ENCODE data around the gene PUM1.
"Not testable (repeated sequence)": the region's sequence is repeated elsewhere in the genome, so short reads cannot be mapped to it uniquely, and the experiment has no call there.

The PUM1 gene

DNA sequence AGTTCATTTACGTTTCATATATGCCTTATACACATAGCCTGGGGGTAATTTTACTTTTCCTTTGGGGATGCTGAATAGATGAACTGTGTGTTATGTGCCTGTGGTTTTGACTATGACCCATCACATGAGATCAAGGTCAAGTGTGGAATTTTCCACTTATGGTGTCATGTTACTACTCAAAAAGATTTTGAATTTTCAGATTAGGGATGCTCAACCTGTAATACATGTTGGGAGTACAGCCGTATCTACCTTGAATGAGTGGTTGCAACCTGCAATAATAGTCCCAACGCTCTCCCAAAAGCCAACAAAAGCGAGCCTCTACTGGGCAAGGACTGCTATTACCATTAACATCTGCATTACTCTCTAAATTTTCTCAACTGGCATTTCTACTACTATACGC lies 88.4 kb downstream of the PUM1 start:
- TF ChIP-seq, protein P1, sequence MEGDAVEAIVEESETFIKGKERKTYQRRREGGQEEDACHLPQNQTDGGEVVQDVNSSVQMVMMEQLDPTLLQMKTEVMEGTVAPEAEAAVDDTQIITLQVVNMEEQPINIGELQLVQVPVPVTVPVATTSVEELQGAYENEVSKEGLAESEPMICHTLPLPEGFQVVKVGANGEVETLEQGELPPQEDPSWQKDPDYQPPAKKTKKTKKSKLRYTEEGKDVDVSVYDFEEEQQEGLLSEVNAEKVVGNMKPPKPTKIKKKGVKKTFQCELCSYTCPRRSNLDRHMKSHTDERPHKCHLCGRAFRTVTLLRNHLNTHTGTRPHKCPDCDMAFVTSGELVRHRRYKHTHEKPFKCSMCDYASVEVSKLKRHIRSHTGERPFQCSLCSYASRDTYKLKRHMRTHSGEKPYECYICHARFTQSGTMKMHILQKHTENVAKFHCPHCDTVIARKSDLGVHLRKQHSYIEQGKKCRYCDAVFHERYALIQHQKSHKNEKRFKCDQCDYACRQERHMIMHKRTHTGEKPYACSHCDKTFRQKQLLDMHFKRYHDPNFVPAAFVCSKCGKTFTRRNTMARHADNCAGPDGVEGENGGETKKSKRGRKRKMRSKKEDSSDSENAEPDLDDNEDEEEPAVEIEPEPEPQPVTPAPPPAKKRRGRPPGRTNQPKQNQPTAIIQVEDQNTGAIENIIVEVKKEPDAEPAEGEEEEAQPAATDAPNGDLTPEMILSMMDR (IDR thresholded peaks at IDR 0.05; ENCODE audit: low read depth, low read length, missing control alignments), result peak; percentile 55
- Histone ChIP-seq H3K36me3 (replicated peaks) (peaks cover 34% of the 10 kb centered on the region), H3K4me3 (ENCODE audit: low read depth, low read length) (no peak overlapping the region), H3K27ac (peak overlapping the region; percentile 15), H3K27me3 (replicated peaks) (no peaks in the 10 kb centered on the region)
- peak; percentile 29 for DNase-seq
- in situ Hi-C loops (cut with HindIII; ENCODE audit: low pct_ligation_motif_present, low sequenced_read_pairs), result no loop called here

DNA sequence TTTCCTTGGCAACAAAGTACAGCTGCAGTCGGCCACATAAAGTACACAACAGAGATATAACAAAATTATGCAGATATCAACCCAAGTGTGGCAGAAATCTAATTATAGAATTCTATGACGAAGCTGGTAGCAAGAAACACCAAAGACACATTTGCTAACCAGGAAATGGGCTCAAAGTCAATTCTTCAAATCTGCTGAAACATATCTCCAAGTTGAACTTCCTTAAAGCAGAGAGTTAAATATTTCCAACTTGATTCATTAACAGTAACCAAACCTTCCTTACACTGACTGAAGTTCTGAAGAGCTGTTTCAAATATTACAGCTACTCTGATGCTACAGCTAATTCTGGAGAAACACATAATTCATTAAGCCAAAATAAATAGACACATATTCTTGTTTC lies 89.4 kb downstream of the PUM1 start:
- TF ChIP-seq, protein P1 (IDR thresholded peaks at IDR 0.05; ENCODE audit: low read depth, low read length, missing control alignments), result no peak
- no peak overlapping the region for H3K4me3 ChIP-seq (ENCODE audit: low read depth, low read length)
- H3K27ac ChIP-seq, result peak overlapping the region; percentile 12
- no peak for DNase-seq
- no peaks in the 10 kb centered on the region for H3K27me3 ChIP-seq (replicated peaks)
- peaks cover 37% of the 10 kb centered on the region for H3K36me3 ChIP-seq (replicated peaks)
- in situ Hi-C loops (cut with HindIII; ENCODE audit: low pct_ligation_motif_present, low sequenced_read_pairs), result no loop called here

DNA sequence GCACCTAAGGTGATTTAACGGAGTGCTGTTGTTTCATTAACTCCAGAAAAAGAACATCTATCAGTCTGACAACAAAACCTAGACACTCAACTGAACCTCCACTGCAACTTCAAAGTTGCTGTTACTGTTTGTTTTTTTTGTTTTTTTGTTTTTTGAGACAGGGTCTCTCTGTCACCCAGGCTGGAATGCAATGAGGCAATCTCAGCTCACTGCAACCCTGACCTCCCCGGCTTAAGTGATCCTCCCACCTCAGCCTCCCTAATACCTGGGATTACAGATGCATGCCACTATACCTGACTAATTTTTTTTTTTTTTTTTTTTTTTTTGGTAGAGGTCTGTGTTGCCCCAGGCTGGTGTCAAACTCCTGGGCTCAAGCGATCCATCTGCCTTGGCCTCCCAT lies 90.3 kb downstream of the PUM1 start:
- TF ChIP-seq, protein P1 (IDR thresholded peaks at IDR 0.05; ENCODE audit: low read depth, low read length, missing control alignments), result no peak
- Histone ChIP-seq H3K36me3 (replicated peaks) (peaks cover 35% of the 10 kb centered on the region), H3K27me3 (replicated peaks) (no peaks in the 10 kb centered on the region), H3K27ac (no peak overlapping the region), H3K4me3 (ENCODE audit: low read depth, low read length) (no peak overlapping the region)
- no peak for DNase-seq
- in situ Hi-C loops (cut with HindIII; ENCODE audit: low pct_ligation_motif_present, low sequenced_read_pairs), result no loop called here

DNA sequence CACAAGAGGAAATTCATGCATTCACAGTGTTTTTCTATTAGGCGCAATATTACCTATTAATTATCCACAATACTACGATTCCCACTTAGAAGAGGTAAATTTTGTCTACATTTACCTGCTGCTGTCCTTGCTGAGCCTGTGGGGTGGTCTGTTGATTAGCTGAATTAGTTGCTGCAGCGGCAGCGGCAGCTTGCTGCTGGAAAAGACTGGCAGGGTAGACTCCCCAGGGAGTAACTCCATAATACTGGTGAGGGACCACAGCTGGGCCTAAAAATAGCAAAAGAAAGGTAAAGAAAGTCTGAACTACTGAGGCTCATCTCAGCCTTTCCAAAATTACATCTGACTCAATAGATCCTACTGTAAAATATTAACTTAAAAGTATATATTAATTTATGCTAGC lies 91.0 kb downstream of the PUM1 start:
- Histone ChIP-seq H3K27ac (no peak overlapping the region), H3K4me3 (ENCODE audit: low read depth, low read length) (no peak overlapping the region), H3K27me3 (replicated peaks) (no peaks in the 10 kb centered on the region), H3K36me3 (replicated peaks) (peaks cover 30% of the 10 kb centered on the region)
- in situ Hi-C loops (cut with HindIII; ENCODE audit: low pct_ligation_motif_present, low sequenced_read_pairs), result no loop called here
- TF ChIP-seq, protein P1 (IDR thresholded peaks at IDR 0.05; ENCODE audit: low read depth, low read length, missing control alignments), result no peak
- no peak for DNase-seq

DNA sequence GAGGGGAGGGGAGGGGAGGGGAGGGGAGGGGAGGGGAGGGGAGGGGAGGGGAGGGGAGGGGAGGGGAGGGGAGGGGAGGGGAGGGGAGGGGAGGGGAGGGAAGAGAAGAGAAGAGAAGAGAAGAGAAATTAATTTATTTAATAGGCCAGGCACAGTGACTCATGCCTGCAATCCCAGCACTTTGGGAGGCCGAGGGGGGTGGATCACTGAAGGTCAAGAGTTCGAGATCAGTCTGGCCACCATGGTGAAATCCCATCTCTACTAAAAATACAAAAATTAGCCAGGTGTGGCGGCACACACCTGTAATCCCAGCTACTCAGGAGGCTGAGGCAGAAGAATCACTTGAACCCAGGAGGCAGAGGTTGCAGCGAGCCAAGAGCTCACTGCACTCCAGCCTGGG lies 93.2 kb downstream of the PUM1 start:
- not testable (repeated sequence) for H3K4me3 ChIP-seq (ENCODE audit: low read depth, low read length)

DNA sequence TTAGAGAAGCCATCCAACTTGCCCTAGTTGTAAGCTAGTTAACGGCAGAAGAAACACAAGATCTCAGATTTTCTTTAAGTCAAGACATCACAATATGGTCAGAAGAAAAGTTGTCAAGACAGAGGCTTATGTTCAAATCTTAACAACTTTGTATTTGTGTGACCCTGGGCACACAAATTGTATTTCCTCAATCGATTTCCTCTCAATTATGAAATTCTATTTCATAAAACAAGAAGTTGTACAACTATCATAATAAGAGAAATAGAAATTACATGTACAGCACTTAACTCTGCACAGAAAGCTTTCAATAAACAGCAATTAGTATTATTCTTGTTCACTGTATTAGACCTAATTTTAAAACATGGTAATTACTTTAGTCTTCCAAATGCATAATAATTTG lies 94.0 kb downstream of the PUM1 start:
- no peak overlapping the region for H3K27ac ChIP-seq
- H3K27me3 ChIP-seq (replicated peaks), result no peaks in the 10 kb centered on the region

More for the DNA sequence above, 93.2 kb downstream of the PUM1 start:
- in situ Hi-C loops (cut with HindIII; ENCODE audit: low pct_ligation_motif_present, low sequenced_read_pairs); H3K27me3 ChIP-seq (replicated peaks); H3K27ac ChIP-seq: not testable (repeated sequence)
- peak; percentile 20 for DNase-seq
- H3K36me3 ChIP-seq (replicated peaks), result peaks cover 22% of the 10 kb centered on the region

More for the DNA sequence above, 94.0 kb downstream of the PUM1 start:
- H3K4me3 ChIP-seq (ENCODE audit: low read depth, low read length), result no peak overlapping the region
- in situ Hi-C loops (cut with HindIII; ENCODE audit: low pct_ligation_motif_present, low sequenced_read_pairs), result no loop called here
- TF ChIP-seq, protein P1 (IDR thresholded peaks at IDR 0.05; ENCODE audit: low read depth, low read length, missing control alignments), result no peak
- no peak for DNase-seq
- peaks cover 23% of the 10 kb centered on the region for H3K36me3 ChIP-seq (replicated peaks)

Measured in brain microvascular endothelial cell (primary cell).